ENCODE data around the gene ADAMTS18.

Gene ADAMTS18

GRCh38 chr16:77306075-77306474 lies 128.8 kb downstream of the ADAMTS18 start:
- no peak overlapping the region for H3K27ac ChIP-seq (ENCODE audit: low read depth, low read length, severe bottlenecking)
- 85 to 93% methylated on average over 1 of the region's 3 CpGs for WGBS, 2 experiments (ENCODE audit: insufficient coverage in 2 of 2)
- H3K4me3 ChIP-seq (ENCODE audit: extremely low read depth, insufficient read depth, low read length, poor library complexity, severe bottlenecking) = no peak overlapping the region
- H3K9me3 ChIP-seq (ENCODE audit: control insufficient read depth, low read length) = no peaks in the 10 kb centered on the region
- peaks cover 11% of the 10 kb centered on the region for H3K4me1 ChIP-seq (ENCODE audit: control insufficient read depth, insufficient read depth, low read length, poor library complexity, severe bottlenecking)
- no peaks in the 10 kb centered on the region for H3K36me3 ChIP-seq (ENCODE audit: control insufficient read depth, insufficient read depth, low read length)

GRCh38 chr16:77304877-77305276 lies 130.0 kb downstream of the ADAMTS18 start:
- Histone ChIP-seq H3K9me3 (ENCODE audit: control insufficient read depth, low read length) (no peaks in the 10 kb centered on the region), H3K36me3 (ENCODE audit: control insufficient read depth, insufficient read depth, low read length) (no peaks in the 10 kb centered on the region), H3K4me1 (ENCODE audit: control insufficient read depth, insufficient read depth, low read length, poor library complexity, severe bottlenecking) (peaks cover 16% of the 10 kb centered on the region), H3K27ac (ENCODE audit: low read depth, low read length, severe bottlenecking) (no peak overlapping the region), H3K4me3 (ENCODE audit: extremely low read depth, insufficient read depth, low read length, poor library complexity, severe bottlenecking) (no peak overlapping the region)
- WGBS, 2 experiments (ENCODE audit: insufficient coverage in 2 of 2) = no CpG with 5 or more reads among the region's 2 CpGs

GRCh38 chr16:77304134-77304533 lies 130.7 kb downstream of the ADAMTS18 start:
- no CpG with 5 or more reads among the region's 2 CpGs for WGBS, 2 experiments (ENCODE audit: insufficient coverage in 2 of 2)
- no peaks in the 10 kb centered on the region for H3K36me3 ChIP-seq (ENCODE audit: control insufficient read depth, insufficient read depth, low read length)

GRCh38 chr16:77302674-77303073 lies 132.2 kb downstream of the ADAMTS18 start:
- Histone ChIP-seq H3K9me3 (ENCODE audit: control insufficient read depth, low read length) (no peaks in the 10 kb centered on the region), H3K4me1 (ENCODE audit: control insufficient read depth, insufficient read depth, low read length, poor library complexity, severe bottlenecking) (peaks cover 18% of the 10 kb centered on the region), H3K36me3 (ENCODE audit: control insufficient read depth, insufficient read depth, low read length) (no peaks in the 10 kb centered on the region), H3K27ac (ENCODE audit: low read depth, low read length, severe bottlenecking) (no peak overlapping the region), H3K4me3 (ENCODE audit: extremely low read depth, insufficient read depth, low read length, poor library complexity, severe bottlenecking) (no peak overlapping the region)
- 100% methylated on average over 1 of the region's 1 CpG for WGBS, 2 experiments (ENCODE audit: insufficient coverage in 2 of 2)

More at GRCh38 chr16:77304134-77304533, 130.7 kb downstream of the ADAMTS18 start:
- H3K4me1 ChIP-seq (ENCODE audit: control insufficient read depth, insufficient read depth, low read length, poor library complexity, severe bottlenecking) = peaks cover 22% of the 10 kb centered on the region
- H3K4me3 ChIP-seq (ENCODE audit: extremely low read depth, insufficient read depth, low read length, poor library complexity, severe bottlenecking) = no peak overlapping the region
- no peak overlapping the region for H3K27ac ChIP-seq (ENCODE audit: low read depth, low read length, severe bottlenecking)
- H3K9me3 ChIP-seq (ENCODE audit: control insufficient read depth, low read length) = no peaks in the 10 kb centered on the region

- no peaks in the 10 kb centered on the region for H3K9me3 ChIP-seq (ENCODE audit: control insufficient read depth, low read length)
- no peaks in the 10 kb centered on the region for H3K36me3 ChIP-seq (ENCODE audit: control insufficient read depth, insufficient read depth, low read length)
- peaks cover 19% of the 10 kb centered on the region for H3K4me1 ChIP-seq (ENCODE audit: control insufficient read depth, insufficient read depth, low read length, poor library complexity, severe bottlenecking)
- 100% methylated on average over 3 of the region's 5 CpGs; no CpG with 5 or more reads in 1 of the 2 experiments for WGBS, 2 experiments (ENCODE audit: insufficient coverage in 2 of 2)
- H3K4me3 ChIP-seq (ENCODE audit: extremely low read depth, insufficient read depth, low read length, poor library complexity, severe bottlenecking) = no peak overlapping the region
- no peak overlapping the region for H3K27ac ChIP-seq (ENCODE audit: low read depth, low read length, severe bottlenecking)
Measured at GRCh38 chr16:77302249-77302648, 132.6 kb downstream of the ADAMTS18 start.

- Histone ChIP-seq H3K27ac (ENCODE audit: low read depth, low read length, severe bottlenecking) (peak overlapping the region; percentile 3), H3K9me3 (ENCODE audit: control insufficient read depth, low read length) (no peaks in the 10 kb centered on the region), H3K36me3 (ENCODE audit: control insufficient read depth, insufficient read depth, low read length) (no peaks in the 10 kb centered on the region), H3K4me1 (ENCODE audit: control insufficient read depth, insufficient read depth, low read length, poor library complexity, severe bottlenecking) (peaks cover 22% of the 10 kb centered on the region), H3K4me3 (ENCODE audit: extremely low read depth, insufficient read depth, low read length, poor library complexity, severe bottlenecking) (no peak overlapping the region)
- WGBS, 2 experiments (ENCODE audit: insufficient coverage in 2 of 2) = no CpG with 5 or more reads among the region's 3 CpGs
Measured at GRCh38 chr16:77300256-77300655, 134.6 kb downstream of the ADAMTS18 start.

- peaks cover 5% of the 10 kb centered on the region for H3K36me3 ChIP-seq (ENCODE audit: control insufficient read depth, insufficient read depth, low read length)
- H3K27ac ChIP-seq (ENCODE audit: low read depth, low read length, severe bottlenecking) = peak overlapping the region; percentile 33
- no peaks in the 10 kb centered on the region for H3K9me3 ChIP-seq (ENCODE audit: control insufficient read depth, low read length)
- WGBS, 2 experiments (ENCODE audit: insufficient coverage in 2 of 2) = 80% methylated on average over 1 of the region's 1 CpG; no CpG with 5 or more reads in 1 of the 2 experiments
- H3K4me1 ChIP-seq (ENCODE audit: control insufficient read depth, insufficient read depth, low read length, poor library complexity, severe bottlenecking) = peaks cover 22% of the 10 kb centered on the region
- H3K4me3 ChIP-seq (ENCODE audit: extremely low read depth, insufficient read depth, low read length, poor library complexity, severe bottlenecking) = no peak overlapping the region
Measured at GRCh38 chr16:77299395-77299794, 135.4 kb downstream of the ADAMTS18 start.

GRCh38 chr16:77298418-77299360 lies 136.1 kb downstream of the ADAMTS18 start:
- no peaks in the 10 kb centered on the region for H3K9me3 ChIP-seq (ENCODE audit: control insufficient read depth, low read length)
- H3K27ac ChIP-seq (ENCODE audit: low read depth, low read length, severe bottlenecking) = peak overlapping the region; percentile 69
- H3K36me3 ChIP-seq (ENCODE audit: control insufficient read depth, insufficient read depth, low read length) = peaks cover 5% of the 10 kb centered on the region
- no peak overlapping the region for H3K4me3 ChIP-seq (ENCODE audit: extremely low read depth, insufficient read depth, low read length, poor library complexity, severe bottlenecking)
- 77 to 86% methylated on average over 6 to 10 of the region's 12 CpGs for WGBS, 2 experiments (ENCODE audit: insufficient coverage in 2 of 2)
- peaks cover 22% of the 10 kb centered on the region for H3K4me1 ChIP-seq (ENCODE audit: control insufficient read depth, insufficient read depth, low read length, poor library complexity, severe bottlenecking)

GRCh38 chr16:77297996-77298395 lies 136.8 kb downstream of the ADAMTS18 start:
- Histone ChIP-seq H3K9me3 (ENCODE audit: control insufficient read depth, low read length) (no peaks in the 10 kb centered on the region), H3K27ac (ENCODE audit: low read depth, low read length, severe bottlenecking) (peak overlapping the region; percentile 69)
- 83 to 94% methylated on average over 2 of the region's 5 CpGs for WGBS, 2 experiments (ENCODE audit: insufficient coverage in 2 of 2)

GRCh38 chr16:77295896-77296295 lies 138.9 kb downstream of the ADAMTS18 start:
- peaks cover 23% of the 10 kb centered on the region for H3K4me1 ChIP-seq (ENCODE audit: control insufficient read depth, insufficient read depth, low read length, poor library complexity, severe bottlenecking)
- no CpG with 5 or more reads among the region's 3 CpGs for WGBS, 2 experiments (ENCODE audit: insufficient coverage in 2 of 2)
- no peak overlapping the region for H3K27ac ChIP-seq (ENCODE audit: low read depth, low read length, severe bottlenecking)
- H3K9me3 ChIP-seq (ENCODE audit: control insufficient read depth, low read length) = no peaks in the 10 kb centered on the region
- H3K4me3 ChIP-seq (ENCODE audit: extremely low read depth, insufficient read depth, low read length, poor library complexity, severe bottlenecking) = no peak overlapping the region
- peaks cover 5% of the 10 kb centered on the region for H3K36me3 ChIP-seq (ENCODE audit: control insufficient read depth, insufficient read depth, low read length)

More at GRCh38 chr16:77297996-77298395, 136.8 kb downstream of the ADAMTS18 start:
- Histone ChIP-seq H3K4me3 (ENCODE audit: extremely low read depth, insufficient read depth, low read length, poor library complexity, severe bottlenecking) (no peak overlapping the region), H3K36me3 (ENCODE audit: control insufficient read depth, insufficient read depth, low read length) (peaks cover 5% of the 10 kb centered on the region), H3K4me1 (ENCODE audit: control insufficient read depth, insufficient read depth, low read length, poor library complexity, severe bottlenecking) (peaks cover 22% of the 10 kb centered on the region)

Data from mesodermal cell (in vitro differentiated cells).